Inflammatory macrophage (primary cell): ENCODE measurements around the gene UBTF.
A peak's percentile ranks its signal among the peaks of the same experiment; 100 is the strongest.

Source experiments
- DNase-seq, 2 donors: peaks; one replicate each; pipeline ENCODE4 v3.0.0-alpha.2; 2020 to 2022

Gene UBTF

GRCh38 chr17:44214896-44215295, 4.6 kb downstream of the UBTF start:
- no peak for DNase-seq

GRCh38 chr17:44214230-44214494, 5.3 kb downstream of the UBTF start:
- no peak for DNase-seq

DNA sequence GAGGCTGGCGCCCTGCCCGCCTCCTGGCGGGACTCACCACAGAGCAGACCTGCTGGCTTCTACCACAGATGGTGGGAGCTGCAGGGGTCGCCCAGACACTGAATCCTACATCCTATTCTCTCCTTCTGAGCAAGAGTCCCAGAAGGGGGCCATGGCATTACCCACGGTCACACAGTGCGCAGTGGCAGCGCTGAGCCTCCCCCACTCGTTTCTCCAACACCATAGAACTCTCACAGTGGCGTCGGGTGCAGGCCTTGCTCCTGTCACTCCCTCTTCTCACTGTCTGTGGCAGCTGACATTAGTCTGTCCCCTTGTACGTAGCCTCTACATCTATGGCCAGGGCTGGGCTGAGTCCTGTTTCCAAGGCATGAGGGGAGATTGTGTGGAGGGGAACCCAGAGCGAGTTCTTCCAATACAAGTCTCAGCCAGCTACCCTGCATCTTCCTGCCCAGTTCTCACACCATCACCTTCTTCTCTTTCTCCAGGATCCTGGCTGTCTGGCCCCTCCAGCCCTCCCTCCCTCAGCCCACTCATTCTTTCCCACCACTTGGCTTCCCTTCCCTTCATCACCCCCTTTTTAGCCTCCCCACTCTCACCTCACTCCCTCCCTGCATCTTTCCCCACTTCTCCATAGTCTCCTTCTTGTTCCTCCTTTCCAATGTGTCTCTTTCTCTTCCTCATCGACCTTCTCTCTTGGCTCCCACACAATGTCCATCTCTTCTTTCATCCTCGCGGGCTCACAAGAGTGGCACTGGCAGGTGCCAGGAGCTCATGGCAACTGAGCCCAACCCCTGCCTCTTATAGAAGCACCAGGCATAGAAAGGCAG, 5.9 kb downstream of the UBTF start:
- DNase-seq: no peak

DNA sequence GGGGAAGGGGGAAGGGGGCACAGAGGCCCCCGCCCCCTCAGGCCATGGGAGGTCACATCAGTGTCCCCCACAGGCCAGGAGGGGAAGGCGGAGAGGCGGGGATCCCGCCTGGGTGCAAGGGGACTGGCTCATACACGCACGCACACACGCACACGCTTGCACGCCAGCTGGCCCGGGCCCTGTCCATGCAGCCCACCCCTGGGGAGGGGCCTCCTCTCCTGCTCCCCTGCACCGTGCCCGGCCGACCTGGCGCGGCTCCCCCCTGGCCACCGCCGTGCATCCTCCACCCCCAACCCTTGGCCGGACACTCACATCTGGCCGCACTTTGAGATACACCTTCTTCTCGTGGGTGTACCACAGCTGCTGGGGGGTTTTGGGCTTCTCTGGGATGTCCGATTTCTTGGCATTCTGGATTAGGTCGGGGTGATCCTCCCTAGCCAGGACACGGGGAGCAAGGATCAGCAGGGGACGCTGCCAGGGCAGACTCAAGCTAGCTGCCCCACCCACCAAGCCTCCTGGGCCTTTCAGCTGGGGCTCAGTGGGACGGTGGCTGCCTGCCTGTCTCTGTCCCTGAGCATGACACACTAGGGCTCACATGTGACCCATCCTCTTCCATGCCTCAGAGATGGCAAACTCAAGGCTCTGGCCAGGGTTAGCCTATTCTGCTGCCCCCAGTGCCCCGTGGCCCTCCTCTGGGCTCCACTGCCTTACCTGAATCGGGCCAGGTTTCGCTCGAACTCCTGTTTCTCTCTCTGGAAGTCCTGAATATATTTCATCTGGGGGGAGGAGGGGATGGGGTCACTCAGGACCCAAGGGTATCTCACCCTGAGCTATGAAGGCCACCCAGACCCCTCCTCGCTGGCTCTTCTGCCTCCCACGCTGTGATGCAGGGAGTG, 6.7 kb downstream of the UBTF start:
- no peak for DNase-seq

DNA sequence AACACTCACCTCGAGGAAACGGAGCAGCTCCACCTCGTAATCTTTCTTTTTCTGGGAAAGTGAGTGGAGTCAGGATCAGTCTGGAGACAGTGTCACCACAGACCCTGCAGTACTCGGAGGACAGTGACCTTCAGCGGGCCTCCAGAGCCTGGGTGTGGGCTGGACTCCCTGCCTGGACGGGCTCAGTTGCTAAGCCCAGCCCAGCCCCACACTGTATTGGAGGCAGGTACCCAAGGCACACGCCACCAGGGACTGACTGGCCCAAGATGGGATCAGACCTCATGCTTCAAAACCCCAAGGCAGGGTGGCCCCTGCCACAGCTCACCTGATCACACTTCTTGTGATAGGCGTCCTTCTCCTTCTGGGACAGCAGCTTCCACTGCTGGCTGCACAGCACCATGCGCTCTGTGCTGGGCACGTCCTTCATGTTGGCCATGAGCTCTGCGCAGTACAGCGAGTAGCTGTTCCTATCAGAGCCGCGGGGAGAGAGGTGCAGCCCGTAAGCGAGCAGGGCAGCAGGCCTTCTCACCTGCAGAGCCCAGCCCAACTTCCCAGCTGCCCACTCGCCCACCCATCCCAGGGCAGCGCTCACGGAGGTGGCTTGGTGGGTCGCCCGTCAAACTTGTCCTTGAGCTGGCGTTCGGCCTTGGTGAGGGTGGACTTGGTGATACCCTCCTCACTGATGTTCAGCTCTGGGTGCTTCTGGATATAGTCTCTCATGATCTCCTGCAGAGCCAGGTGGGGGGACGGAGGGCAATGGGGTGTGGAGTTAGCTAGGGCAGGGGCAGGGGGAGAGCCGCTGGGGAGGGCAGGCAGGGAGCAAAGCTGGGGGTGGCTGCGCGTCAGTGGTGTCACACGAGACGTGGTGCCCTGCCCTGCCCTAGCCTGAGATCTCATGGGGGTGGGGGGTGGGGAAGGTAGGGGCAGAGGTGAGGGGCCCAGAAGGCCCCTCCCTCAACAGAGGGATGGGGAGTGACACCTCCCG, 7.9 kb downstream of the UBTF start:
- no peak for DNase-seq

GRCh38 chr17:44210342-44211192, 8.9 kb downstream of the UBTF start:
- DNase-seq: peak; percentile 95

- DNase-seq: no peak
Observed at GRCh38 chr17:44209786-44210341, 9.6 kb downstream of the UBTF start.

DNA sequence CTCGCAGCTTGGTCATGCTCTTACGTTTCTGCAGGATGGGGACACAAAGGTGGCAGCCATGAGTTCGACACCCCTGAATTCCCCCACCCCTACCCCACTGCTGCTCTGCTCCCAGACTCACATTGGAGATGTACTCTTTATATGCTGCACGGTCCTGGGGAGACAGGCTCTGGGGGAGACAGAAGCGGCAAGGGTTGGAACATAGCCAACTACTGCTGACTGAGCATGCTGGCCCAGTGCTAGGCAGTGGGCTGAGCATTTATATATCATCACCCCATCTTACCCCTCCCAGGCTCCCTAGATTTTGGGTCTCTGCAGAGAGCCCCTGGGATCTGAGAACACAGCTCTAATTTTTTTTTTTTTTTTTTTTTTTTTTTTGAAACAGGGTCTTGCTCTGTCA, 11.7 kb downstream of the UBTF start:
- DNase-seq: no peak

- DNase-seq: no peak
Observed at GRCh38 chr17:44207319-44207718, 12.2 kb downstream of the UBTF start.

DNA sequence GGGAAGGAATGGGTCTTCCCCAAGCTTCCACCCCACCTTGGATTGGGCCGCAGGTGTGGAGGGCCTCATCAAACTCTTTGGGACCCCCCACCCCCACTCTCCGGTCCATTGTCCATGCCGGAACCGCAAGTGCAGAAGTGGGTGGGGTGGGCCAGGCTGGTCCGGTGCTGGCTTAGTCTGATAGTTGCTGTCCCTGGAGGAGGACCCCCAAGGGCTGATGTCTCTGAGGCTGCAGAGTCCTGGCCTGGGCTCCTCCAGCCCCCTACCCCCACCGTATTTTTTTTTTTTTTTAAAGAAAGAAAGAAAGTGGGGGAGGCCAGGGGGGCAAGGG, 12.7 kb downstream of the UBTF start:
- DNase-seq: no peak

DNA sequence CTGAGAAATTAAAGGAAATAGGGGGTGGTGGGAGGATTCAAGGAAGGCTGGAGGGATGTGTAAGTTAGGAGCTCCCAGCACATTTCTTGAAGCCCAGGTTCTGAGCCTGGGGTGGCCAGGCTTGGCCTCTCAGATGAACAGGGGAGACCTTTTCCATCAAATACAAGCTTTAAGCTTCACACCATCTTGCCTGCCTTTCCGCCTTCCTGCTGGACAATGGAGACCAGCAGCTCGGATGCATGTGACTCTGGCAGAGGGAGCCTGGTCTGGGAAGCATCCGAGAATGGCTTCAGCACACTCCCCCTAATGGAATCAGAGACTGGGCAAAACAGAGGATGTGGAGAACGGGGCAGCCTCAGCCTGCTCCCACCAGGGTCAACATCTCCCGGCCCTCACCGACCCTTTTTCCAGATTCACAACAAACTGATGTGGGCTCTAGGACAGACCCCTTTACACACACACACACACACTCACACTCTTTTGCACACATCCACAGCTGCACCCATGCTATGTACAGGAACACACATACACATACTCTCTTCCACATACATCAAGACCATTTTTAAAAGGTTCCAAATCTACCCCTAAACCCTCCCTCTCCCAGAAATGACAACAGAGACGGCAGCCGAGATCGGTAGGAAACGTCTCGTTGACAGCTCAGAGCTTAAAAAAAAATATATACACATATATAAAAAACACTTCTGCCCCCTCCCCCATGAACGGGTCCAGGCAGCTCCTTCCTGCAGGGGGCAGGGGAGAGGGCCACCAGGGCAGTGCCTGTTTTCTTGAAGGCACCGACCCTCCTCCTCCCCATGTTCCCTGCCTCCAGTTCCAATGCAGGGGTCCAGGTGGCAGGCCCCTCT, 13.3 kb downstream of the UBTF start:
- DNase-seq: no peak

GRCh38 chr17:44204441-44204882, 15.0 kb downstream of the UBTF start:
- peak; percentile 31 to 32 for DNase-seq

DNA sequence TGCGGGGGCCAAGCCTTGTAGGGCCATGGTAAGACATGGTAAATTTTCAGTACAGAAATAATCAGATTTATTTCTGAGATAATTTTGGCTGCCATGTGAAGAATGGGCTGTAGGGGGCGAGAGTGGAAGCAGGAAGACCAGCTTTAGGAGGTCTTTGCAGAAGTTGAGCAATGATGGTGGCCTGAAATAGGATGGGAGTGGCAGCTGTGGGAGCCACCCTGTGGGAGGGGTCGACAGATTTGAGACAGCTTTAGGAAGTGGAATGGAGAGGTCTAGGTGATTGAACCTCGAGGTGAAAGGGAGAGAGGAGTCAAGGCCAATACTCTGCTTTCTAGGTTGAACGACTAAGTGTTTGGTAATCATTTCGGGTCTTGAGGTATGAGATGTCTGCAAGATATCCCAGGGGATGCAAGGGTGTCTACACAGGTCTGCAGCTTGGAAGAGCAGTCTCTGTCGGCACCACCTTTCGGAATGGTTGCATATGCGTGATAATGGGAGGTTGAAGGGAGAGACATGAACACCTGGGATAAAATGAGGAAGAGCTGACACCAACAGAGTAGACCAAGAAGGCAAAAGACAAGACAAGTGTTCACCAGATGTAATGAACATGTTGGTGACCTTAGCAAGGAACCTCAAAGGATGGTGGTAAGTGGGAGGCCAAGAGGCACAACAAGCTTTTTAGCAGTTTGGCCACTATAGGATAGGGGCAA, 15.6 kb downstream of the UBTF start:
- DNase-seq: peak; percentile 74

DNA sequence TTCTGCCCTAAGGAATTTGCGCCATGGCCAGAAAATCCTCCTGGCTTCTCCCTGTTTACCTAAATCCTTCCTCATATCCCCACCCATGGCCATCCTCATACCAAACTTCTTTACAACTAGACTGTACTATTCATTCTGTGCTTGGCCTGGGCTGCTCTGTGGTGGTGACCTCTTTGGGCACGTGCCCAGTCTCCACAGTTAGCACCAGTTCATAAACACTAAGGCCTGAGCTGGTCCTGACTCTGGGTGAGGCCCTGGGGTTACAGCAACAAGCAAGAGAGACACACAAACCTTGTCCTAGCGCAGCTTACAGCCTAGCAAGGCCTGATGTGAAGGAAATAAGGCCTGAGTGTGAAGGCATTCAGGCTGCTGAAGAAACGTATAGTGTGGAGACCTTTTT, 16.7 kb downstream of the UBTF start:
- no peak for DNase-seq

GRCh38 chr17:44200478-44201155, 18.9 kb downstream of the UBTF start:
- no peak for DNase-seq

GRCh38 chr17:44199553-44200477, 19.7 kb downstream of the UBTF start, which contains the start of gene ATXN7L3:
Gene ATXN7L3 (minus strand): TSS chr17:44199884. CDS start chr17:44198070, 1,814 bp downstream.
- DNase-seq: peak; percentile 98

- DNase-seq: peak; percentile 31 to 66
Observed at GRCh38 chr17:44198721-44199552, 20.5 kb downstream of the UBTF start.
